ENCODE measurements around the gene PDHX.

GRCh38 chr11:34910817-34911216 is 5.6 kb upstream of the PDHX start:
- no peak for TF ChIP-seq TARDBP (IDR thresholded peaks at IDR 0.05)
- no peak for TF ChIP-seq SP1 (IDR thresholded peaks at IDR 0.05)
- no peak for TF ChIP-seq FOXK2 (IDR thresholded peaks at IDR 0.05)
- no peak for TF ChIP-seq FOXA1 (IDR thresholded peaks at IDR 0.05)
- TF ChIP-seq BHLHE40 (IDR thresholded peaks at IDR 0.05; ENCODE audit: borderline replicate concordance): no peak
- no peak for TF ChIP-seq FOXM1 (IDR thresholded peaks at IDR 0.05; ENCODE audit: borderline replicate concordance)
- no peak for TF ChIP-seq HDGF (IDR thresholded peaks at IDR 0.05; ENCODE audit: borderline replicate concordance)
- no peak for TF ChIP-seq L3MBTL2 (conservative IDR thresholded peaks at IDR 0.05)
- TF ChIP-seq SUZ12 (IDR thresholded peaks at IDR 0.05): no peak
- TF ChIP-seq ARNT (IDR thresholded peaks at IDR 0.05): no peak
- no peak for TF ChIP-seq ZNF384 (IDR thresholded peaks at IDR 0.05)
- no peak for TF ChIP-seq PKNOX1 (IDR thresholded peaks at IDR 0.05)
